ENCODE results near the gene NFE2L2. TPM values are rescaled to one million over a fixed set of nuclear protein-coding genes. Genes with fewer than 3 reads are reported as not detected.

Gene NFE2L2
- total RNA-seq, 2 donors from 2014 or later, result 45.1 to 55.4 TPM

DNA sequence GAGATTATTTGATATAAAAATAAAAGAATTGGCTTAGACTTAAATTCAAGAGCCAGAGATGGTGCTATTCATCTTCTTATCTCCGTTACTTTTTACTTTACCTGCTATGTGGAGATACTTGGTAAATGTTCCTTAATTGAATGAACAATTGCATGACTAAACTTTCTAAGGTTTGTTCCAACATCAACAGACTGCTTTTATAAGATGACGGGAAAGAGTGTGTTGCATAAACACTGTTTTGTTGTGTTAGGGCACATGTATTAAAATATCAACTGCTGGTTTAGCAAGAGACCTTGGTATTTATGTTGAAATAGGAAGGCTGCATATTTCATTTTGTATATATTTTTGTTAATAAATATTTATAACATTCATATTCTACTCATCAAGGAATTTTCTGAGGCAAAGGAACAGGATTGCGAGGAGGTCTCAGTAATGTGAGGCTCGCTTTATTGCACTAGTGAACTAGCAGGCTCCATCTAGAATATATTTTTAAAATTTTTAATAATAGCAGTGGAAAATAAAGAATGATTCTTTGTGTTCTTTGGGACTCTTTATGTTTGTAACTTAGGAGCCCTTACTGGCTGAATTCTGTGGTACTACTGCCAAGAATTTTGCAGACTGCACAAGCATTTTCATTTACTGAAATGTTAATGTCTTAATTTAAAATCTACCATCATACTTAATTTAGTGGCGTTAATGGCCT lies 10.7 kb upstream of the NFE2L2 start:
- no peak overlapping the region for H3K4me3 ChIP-seq
- no peaks in the 10 kb centered on the region for H3K27me3 ChIP-seq
- no peaks in the 10 kb centered on the region for H3K36me3 ChIP-seq (replicated peaks in 1 of 2; ENCODE audit: insufficient read depth in 1 of 2, low read depth in 2 of 2)
- ATAC-seq (no peak), DNase-seq (no peak)
- H3K4me1 ChIP-seq, result peaks cover 7% of the 10 kb centered on the region
- intact Hi-C loops (cut with DNase I), result no loop called here
- no peak overlapping the region for H3K27ac ChIP-seq
- WGBS, 2 donors, result 80 to 81% methylated on average over 5 of the region's 5 CpGs
- H3K9me3 ChIP-seq, result no peaks in the 10 kb centered on the region
- TF ChIP-seq, protein P1, sequence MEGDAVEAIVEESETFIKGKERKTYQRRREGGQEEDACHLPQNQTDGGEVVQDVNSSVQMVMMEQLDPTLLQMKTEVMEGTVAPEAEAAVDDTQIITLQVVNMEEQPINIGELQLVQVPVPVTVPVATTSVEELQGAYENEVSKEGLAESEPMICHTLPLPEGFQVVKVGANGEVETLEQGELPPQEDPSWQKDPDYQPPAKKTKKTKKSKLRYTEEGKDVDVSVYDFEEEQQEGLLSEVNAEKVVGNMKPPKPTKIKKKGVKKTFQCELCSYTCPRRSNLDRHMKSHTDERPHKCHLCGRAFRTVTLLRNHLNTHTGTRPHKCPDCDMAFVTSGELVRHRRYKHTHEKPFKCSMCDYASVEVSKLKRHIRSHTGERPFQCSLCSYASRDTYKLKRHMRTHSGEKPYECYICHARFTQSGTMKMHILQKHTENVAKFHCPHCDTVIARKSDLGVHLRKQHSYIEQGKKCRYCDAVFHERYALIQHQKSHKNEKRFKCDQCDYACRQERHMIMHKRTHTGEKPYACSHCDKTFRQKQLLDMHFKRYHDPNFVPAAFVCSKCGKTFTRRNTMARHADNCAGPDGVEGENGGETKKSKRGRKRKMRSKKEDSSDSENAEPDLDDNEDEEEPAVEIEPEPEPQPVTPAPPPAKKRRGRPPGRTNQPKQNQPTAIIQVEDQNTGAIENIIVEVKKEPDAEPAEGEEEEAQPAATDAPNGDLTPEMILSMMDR (IDR thresholded peaks at IDR 0.05), result no peak
- TF ChIP-seq POLR2A (IDR thresholded peaks at IDR 0.05), result no peak

DNA sequence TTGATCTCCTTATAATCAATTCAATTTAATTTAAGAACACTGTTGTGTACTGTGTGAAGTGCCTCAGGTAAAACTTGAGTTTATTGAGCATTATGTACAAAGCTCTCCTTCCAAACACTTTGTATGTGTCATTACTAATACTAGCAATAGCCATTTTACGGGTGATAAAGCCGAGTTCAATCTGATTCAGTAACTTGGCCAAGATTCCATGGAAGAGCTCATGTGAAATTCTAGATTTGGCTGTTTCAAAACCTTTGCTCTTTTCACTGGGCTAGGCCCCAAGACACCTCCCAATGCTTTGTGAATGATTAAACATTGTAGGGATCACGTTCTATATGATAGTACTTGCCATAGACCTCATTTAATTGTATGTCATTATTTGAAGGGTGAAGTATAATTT lies 8.9 kb upstream of the NFE2L2 start:
- Histone ChIP-seq H3K9me3 (no peaks in the 10 kb centered on the region), H3K27ac (no peak overlapping the region), H3K4me1 (peaks cover 7% of the 10 kb centered on the region), H3K27me3 (no peaks in the 10 kb centered on the region), H3K4me3 (no peak overlapping the region), H3K36me3 (replicated peaks in 1 of 2; ENCODE audit: insufficient read depth in 1 of 2, low read depth in 2 of 2) (no peaks in the 10 kb centered on the region)
- TF ChIP-seq, protein P1 (IDR thresholded peaks at IDR 0.05), result no peak
- no peak for TF ChIP-seq POLR2A (IDR thresholded peaks at IDR 0.05)
- DNase-seq (no peak), ATAC-seq (no peak)
- WGBS, 2 donors, result 34 to 37% methylated on average over 3 of the region's 3 CpGs
- intact Hi-C loops (cut with DNase I), result no loop called here

DNA sequence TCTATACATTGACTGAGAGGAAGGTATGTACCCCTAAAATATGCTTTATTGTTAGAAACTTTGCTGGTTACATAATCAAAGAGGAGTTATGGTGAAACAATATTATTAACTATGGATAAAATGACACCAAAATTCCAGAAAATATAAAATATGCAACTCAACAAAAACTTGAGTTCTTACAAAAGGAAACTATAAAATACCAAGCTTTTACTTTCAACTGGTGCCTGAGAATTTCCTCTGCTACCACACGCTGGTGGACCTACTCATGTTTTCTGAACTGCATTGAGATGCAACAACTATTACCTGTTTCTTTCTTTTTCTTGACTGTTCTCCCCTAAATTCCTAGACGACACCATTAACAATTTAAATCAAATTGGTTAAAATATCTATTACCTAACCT lies 8.2 kb upstream of the NFE2L2 start:
- peaks cover 7% of the 10 kb centered on the region for H3K4me1 ChIP-seq
- DNase-seq (no peak), ATAC-seq (no peak)
- H3K9me3 ChIP-seq, result no peaks in the 10 kb centered on the region
- 89 to 93% methylated on average over 2 of the region's 2 CpGs for WGBS, 2 donors
- TF ChIP-seq, protein P1 (IDR thresholded peaks at IDR 0.05), result no peak
- no peak for TF ChIP-seq POLR2A (IDR thresholded peaks at IDR 0.05)
- no peaks in the 10 kb centered on the region for H3K36me3 ChIP-seq (replicated peaks in 1 of 2; ENCODE audit: insufficient read depth in 1 of 2, low read depth in 2 of 2)
- no peak overlapping the region for H3K4me3 ChIP-seq
- H3K27ac ChIP-seq, result no peak overlapping the region
- intact Hi-C loops (cut with DNase I), result no loop called here
- H3K27me3 ChIP-seq, result no peaks in the 10 kb centered on the region

DNA sequence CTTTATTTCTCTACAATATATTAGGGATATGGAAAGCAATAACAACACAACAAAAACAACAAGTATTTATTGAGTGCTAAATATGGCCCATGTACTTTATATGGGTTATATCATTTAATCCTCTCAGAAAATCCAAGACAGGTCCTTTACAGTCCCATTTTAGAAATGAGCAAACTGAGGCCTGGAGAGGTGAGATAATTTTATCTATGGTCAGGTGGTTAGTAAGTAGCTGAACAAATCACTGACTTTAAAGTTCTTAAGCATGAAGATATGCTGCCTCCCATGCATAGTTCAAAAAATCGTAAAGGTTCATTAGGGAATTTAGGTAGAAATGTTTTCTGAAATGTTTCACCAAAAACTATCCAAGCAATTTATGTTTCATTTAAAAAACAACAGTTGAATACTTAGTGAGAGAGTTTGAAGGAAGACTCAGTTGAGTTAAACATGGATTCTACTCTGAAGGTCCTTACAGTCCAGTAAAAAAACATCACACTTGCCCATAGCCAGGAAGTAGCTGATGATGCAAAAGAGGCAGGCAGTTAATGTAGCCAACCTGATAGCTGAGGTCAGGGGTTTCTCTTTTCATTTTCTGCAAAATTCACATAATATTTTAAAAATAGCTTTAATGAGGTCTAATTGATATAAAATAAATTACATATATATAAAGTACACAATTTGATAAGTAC lies 7.6 kb upstream of the NFE2L2 start:
- DNase-seq (no peak), ATAC-seq (no peak)
- Histone ChIP-seq H3K36me3 (replicated peaks in 1 of 2; ENCODE audit: insufficient read depth in 1 of 2, low read depth in 2 of 2) (no peaks in the 10 kb centered on the region), H3K4me1 (peaks cover 7% of the 10 kb centered on the region), H3K4me3 (no peak overlapping the region), H3K27ac (no peak overlapping the region), H3K9me3 (no peaks in the 10 kb centered on the region), H3K27me3 (no peaks in the 10 kb centered on the region)
- 96 to 97% methylated on average over 1 of the region's 1 CpG for WGBS, 2 donors
- intact Hi-C loops (cut with DNase I), result no loop called here
- TF ChIP-seq POLR2A (IDR thresholded peaks at IDR 0.05), result no peak
- TF ChIP-seq, protein P1 (IDR thresholded peaks at IDR 0.05), result no peak
